Activated T-helper 1 cell treated with anti-CD3 and anti-CD28 coated beads, Interleukin-12 subunit alpha, Interleukin-12 subunit beta, Interleukin-2, Interleukin-4 antibody, amounts not matched to agents 30 ng/mL and 10 ng/mL and 1 ng/mL, durations not matched to agents 14 hours and 24 hours and 36 hours (primary cell): ENCODE data around the gene ADGRV1. TPM values are rescaled to one million over a fixed set of nuclear protein-coding genes. Genes with fewer than 3 reads are reported as not detected.
A peak's percentile ranks its signal among the peaks of the same experiment; 100 is the strongest.
"Not testable (repeated sequence)": the region's sequence is repeated elsewhere in the genome, so short reads cannot be mapped to it uniquely, and the experiment has no call there.

Experiments
- DNase-seq: peaks from one replicate; pipeline ENCODE4 v3.0.0; 2021; ENCODE audit warnings: low spot score
- H3K27ac Mint-ChIP-seq: one replicate; pipeline ENCODE4 v1.8.0; 2021; ENCODE audit warnings: mild to moderate bottlenecking, mixed read lengths
- H3K27me3 Mint-ChIP-seq: one replicate; pipeline ENCODE4 v1.8.0; 2022; ENCODE audit warnings: mild to moderate bottlenecking, moderate library complexity, mixed read lengths; ENCODE audit not compliant: insufficient read depth
- H3K36me3 Mint-ChIP-seq: one replicate; pipeline ENCODE4 v1.8.0; 2021; ENCODE audit warnings: low read depth, mixed read lengths
- H3K4me1 Mint-ChIP-seq: one replicate; pipeline ENCODE4 v1.8.0; 2021; ENCODE audit warnings: low read depth, mixed read lengths
- H3K4me3 Mint-ChIP-seq: one replicate; pipeline ENCODE4 v1.8.0; 2021; ENCODE audit warnings: mild to moderate bottlenecking, moderate library complexity, mixed read lengths
- H3K9me3 Mint-ChIP-seq: one replicate; pipeline ENCODE4 v1.8.0; 2021; ENCODE audit warnings: mixed read lengths
- intact Hi-C: fragments of 100-400 bp; cut with micrococcal nuclease; formaldehyde crosslinking; loops from one replicate; pipeline ENCODE4 v1.15.1; 2024
- total RNA-seq: library from RNA; stranded (reverse); gene quantifications from 2 replicates; pipeline ENCODE4 v1.2.3, GENCODE V29; 2022

Gene ADGRV1
- total RNA-seq, 1 donor from 2014 or later, result 0.05 TPM

- Mint-ChIP-seq H3K4me3 (no peak overlapping the region), H3K27me3 (no peaks in the 10 kb centered on the region), H3K36me3 (no peaks in the 10 kb centered on the region), H3K4me1 (no peaks in the 10 kb centered on the region), H3K27ac (no peak overlapping the region), H3K9me3 (no peaks in the 10 kb centered on the region)
- intact Hi-C loops, result no loop called here
- no peak for DNase-seq
Observed at GRCh38 chr5:90746119-90746518, 187.5 kb downstream of the ADGRV1 start.

- Mint-ChIP-seq H3K27ac (no peak overlapping the region), H3K4me3 (no peak overlapping the region), H3K4me1 (no peaks in the 10 kb centered on the region), H3K9me3 (no peaks in the 10 kb centered on the region), H3K27me3 (no peaks in the 10 kb centered on the region), H3K36me3 (no peaks in the 10 kb centered on the region)
- no peak for DNase-seq
- intact Hi-C loops, result no loop called here
Observed at GRCh38 chr5:90747175-90747574, 188.6 kb downstream of the ADGRV1 start.

GRCh38 chr5:90747693-90748092, 189.1 kb downstream of the ADGRV1 start:
- no peaks in the 10 kb centered on the region for H3K4me1 Mint-ChIP-seq
- DNase-seq, result no peak
- peaks cover 1% of the 10 kb centered on the region for H3K27me3 Mint-ChIP-seq
- H3K4me3 Mint-ChIP-seq, result no peak overlapping the region
- H3K36me3 Mint-ChIP-seq, result no peaks in the 10 kb centered on the region
- no peak overlapping the region for H3K27ac Mint-ChIP-seq
- intact Hi-C loops, result no loop called here
- no peaks in the 10 kb centered on the region for H3K9me3 Mint-ChIP-seq

GRCh38 chr5:90759119-90759518, 200.5 kb downstream of the ADGRV1 start:
- Mint-ChIP-seq H3K27me3 (no peaks in the 10 kb centered on the region), H3K27ac (no peak overlapping the region), H3K4me1 (no peaks in the 10 kb centered on the region), H3K36me3 (no peaks in the 10 kb centered on the region), H3K9me3 (no peaks in the 10 kb centered on the region), H3K4me3 (no peak overlapping the region)
- no peak for DNase-seq
- intact Hi-C loops, result no loop called here

- H3K4me1 Mint-ChIP-seq, result no peaks in the 10 kb centered on the region
- H3K4me3 Mint-ChIP-seq, result no peak overlapping the region
Observed at GRCh38 chr5:90767710-90768109, 209.1 kb downstream of the ADGRV1 start.

GRCh38 chr5:90770006-90770541, 211.5 kb downstream of the ADGRV1 start:
- H3K27ac Mint-ChIP-seq, H3K27me3 Mint-ChIP-seq, intact Hi-C loops, H3K4me1 Mint-ChIP-seq, H3K36me3 Mint-ChIP-seq, H3K9me3 Mint-ChIP-seq, DNase-seq, H3K4me3 Mint-ChIP-seq: not testable (repeated sequence)

More at GRCh38 chr5:90767710-90768109, 209.1 kb downstream of the ADGRV1 start:
- Mint-ChIP-seq H3K27ac (no peak overlapping the region), H3K36me3 (no peaks in the 10 kb centered on the region), H3K9me3 (no peaks in the 10 kb centered on the region), H3K27me3 (no peaks in the 10 kb centered on the region)
- DNase-seq, result no peak
- intact Hi-C loops, result no loop called here

GRCh38 chr5:90777959-90778358, 219.4 kb downstream of the ADGRV1 start:
- Mint-ChIP-seq H3K36me3 (no peaks in the 10 kb centered on the region), H3K27ac (no peak overlapping the region), H3K4me3 (no peak overlapping the region), H3K9me3 (no peaks in the 10 kb centered on the region), H3K27me3 (peaks cover under 1% of the 10 kb centered on the region), H3K4me1 (no peaks in the 10 kb centered on the region)
- DNase-seq, result no peak
- intact Hi-C loops, result no loop called here

GRCh38 chr5:90783460-90784333, 225.1 kb downstream of the ADGRV1 start:
- no peak overlapping the region for H3K4me3 Mint-ChIP-seq
- DNase-seq, result peak; percentile 33
- no peak overlapping the region for H3K27ac Mint-ChIP-seq
- no peaks in the 10 kb centered on the region for H3K36me3 Mint-ChIP-seq
- H3K27me3 Mint-ChIP-seq, result peaks cover 7% of the 10 kb centered on the region
- H3K4me1 Mint-ChIP-seq, result no peaks in the 10 kb centered on the region
- no peaks in the 10 kb centered on the region for H3K9me3 Mint-ChIP-seq
- intact Hi-C loops, result loop anchor here (1.0 to 10.0 kb wide), 4 partner anchors 75 to 519 kb away; no protein-coding TSS in a partner anchor

- no peaks in the 10 kb centered on the region for H3K4me1 Mint-ChIP-seq
- H3K9me3 Mint-ChIP-seq, result no peaks in the 10 kb centered on the region
- H3K4me3 Mint-ChIP-seq, result no peak overlapping the region
- no peak for DNase-seq
- no peak overlapping the region for H3K27ac Mint-ChIP-seq
- peaks cover 7% of the 10 kb centered on the region for H3K27me3 Mint-ChIP-seq
- no peaks in the 10 kb centered on the region for H3K36me3 Mint-ChIP-seq
- intact Hi-C loops, result loop anchor here (10.0 kb wide), 1 partner anchor 522 kb away; no protein-coding TSS in a partner anchor
Observed at GRCh38 chr5:90786756-90787155, 228.2 kb downstream of the ADGRV1 start.

GRCh38 chr5:90792725-90793124, 234.1 kb downstream of the ADGRV1 start:
- no peaks in the 10 kb centered on the region for H3K9me3 Mint-ChIP-seq
- H3K27me3 Mint-ChIP-seq, result no peaks in the 10 kb centered on the region
- intact Hi-C loops, result no loop called here
- no peak overlapping the region for H3K27ac Mint-ChIP-seq
- no peaks in the 10 kb centered on the region for H3K36me3 Mint-ChIP-seq
- no peak for DNase-seq
- H3K4me1 Mint-ChIP-seq, result no peaks in the 10 kb centered on the region
- H3K4me3 Mint-ChIP-seq, result no peak overlapping the region

GRCh38 chr5:90793183-90793582, 234.6 kb downstream of the ADGRV1 start:
- Mint-ChIP-seq H3K4me3 (no peak overlapping the region), H3K36me3 (no peaks in the 10 kb centered on the region), H3K4me1 (no peaks in the 10 kb centered on the region), H3K27me3 (no peaks in the 10 kb centered on the region), H3K27ac (no peak overlapping the region), H3K9me3 (no peaks in the 10 kb centered on the region)
- intact Hi-C loops, result no loop called here
- no peak for DNase-seq

GRCh38 chr5:90796919-90797318, 238.3 kb downstream of the ADGRV1 start:
- H3K27me3 Mint-ChIP-seq, H3K27ac Mint-ChIP-seq: not testable (repeated sequence)

GRCh38 chr5:90800082-90800481, 241.5 kb downstream of the ADGRV1 start:
- H3K9me3 Mint-ChIP-seq, H3K4me1 Mint-ChIP-seq, H3K4me3 Mint-ChIP-seq, DNase-seq, H3K36me3 Mint-ChIP-seq, H3K27me3 Mint-ChIP-seq, intact Hi-C loops, H3K27ac Mint-ChIP-seq: not testable (repeated sequence)

More at GRCh38 chr5:90796919-90797318, 238.3 kb downstream of the ADGRV1 start:
- H3K36me3 Mint-ChIP-seq, H3K4me3 Mint-ChIP-seq, H3K4me1 Mint-ChIP-seq, intact Hi-C loops, H3K9me3 Mint-ChIP-seq, DNase-seq: not testable (repeated sequence)
